Calu3 (cell line): ENCODE data around the gene PLEKHM3. TPM values are rescaled to one million over a fixed set of nuclear protein-coding genes. Genes with fewer than 3 reads are reported as not detected.

Experiments used
- BruUV-seq: library from RNA; stranded (reverse); fragments of 400-500 nt; replicated peaks from 2 replicates; lab custom pipeline; 2021; lab: Mats Ljungman, UMichigan
- CTCF ChIA-PET: fragments of 300-600 bp; sonication (Branson Sonifier 250); formaldehyde crosslinking; loops from one replicate; lab custom pipeline; 2022; ENCODE audit warnings: antibody characterized with exemption; lab: Charles Lee
- DNase-seq: peaks from one replicate; pipeline ENCODE4 v3.0.0; 2022
- H3K27ac Mint-ChIP-seq: one replicate; pipeline ENCODE4 v1.8.0; 2022; ENCODE audit warnings: mixed read lengths; ENCODE audit not compliant: unreplicated experiment
- H3K27me3 Mint-ChIP-seq: one replicate; pipeline ENCODE4 v1.8.0; 2022; ENCODE audit warnings: mixed read lengths; ENCODE audit not compliant: unreplicated experiment
- H3K36me3 Mint-ChIP-seq: one replicate; pipeline ENCODE4 v1.8.0; 2022; ENCODE audit warnings: mild to moderate bottlenecking, moderate library complexity, mixed read lengths; ENCODE audit not compliant: insufficient read depth, unreplicated experiment
- H3K4me1 Mint-ChIP-seq: one replicate; pipeline ENCODE4 v1.8.0; 2022; ENCODE audit warnings: mild to moderate bottlenecking, low read depth, mixed read lengths; ENCODE audit not compliant: unreplicated experiment
- H3K4me3 Mint-ChIP-seq: one replicate; pipeline ENCODE4 v1.8.0; 2022; ENCODE audit warnings: mild to moderate bottlenecking, low read depth, moderate library complexity, mixed read lengths; ENCODE audit not compliant: unreplicated experiment
- H3K9me3 Mint-ChIP-seq: one replicate; pipeline ENCODE4 v1.8.0; 2022; ENCODE audit warnings: low read depth, mixed read lengths; ENCODE audit not compliant: unreplicated experiment
- CTCF ChIP-seq: fragments of 200-600 bp; IDR thresholded peaks from one replicate; pipeline ENCODE4 v1.8.0; 2022; ENCODE audit warnings: antibody characterized with exemption; ENCODE audit not compliant: unreplicated experiment
- intact Hi-C: fragments of 100-400 bp; cut with micrococcal nuclease; formaldehyde crosslinking; loops from one replicate; pipeline ENCODE4 v1.10.0; 2022; ENCODE audit not compliant: unreplicated experiment
- total RNA-seq: library from RNA; stranded (reverse); gene quantifications from 2 replicates; pipeline ENCODE4 v1.2.3, GENCODE V29; 2022

The PLEKHM3 gene
- total RNA-seq, 1 experiment from 2014 or later: 8.0 TPM

DNA sequence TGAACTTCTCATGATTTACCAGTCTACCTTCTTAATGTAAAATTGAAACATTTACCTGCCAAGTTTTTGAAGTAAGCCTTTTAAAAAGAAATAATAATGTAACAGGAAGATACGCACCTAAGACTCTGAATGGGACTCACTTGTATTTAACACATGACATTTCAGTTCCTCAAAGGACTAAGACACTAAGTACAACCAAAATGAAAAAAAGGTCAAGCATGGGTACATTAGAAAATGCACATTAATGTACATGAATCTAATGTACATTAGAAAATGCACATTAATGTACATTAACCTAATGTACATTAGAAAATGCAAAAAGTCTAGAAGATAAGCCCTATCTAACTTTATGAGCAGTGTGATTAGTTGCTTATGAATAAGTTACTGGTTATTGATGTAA is 186.3 kb downstream of the PLEKHM3 start:
- Mint-ChIP-seq H3K4me1 (no peaks in the 10 kb centered on the region), H3K27ac (no peak overlapping the region), H3K27me3 (no peaks in the 10 kb centered on the region), H3K36me3 (no peaks in the 10 kb centered on the region), H3K4me3 (no peak overlapping the region), H3K9me3 (no peaks in the 10 kb centered on the region)
- intact Hi-C loops: no loop called here
- TF ChIP-seq CTCF: no peak
- no peak for DNase-seq
- no TSS peak for BruUV-seq
- CTCF ChIA-PET: no interaction called here

- intact Hi-C loops: no loop called here
- H3K27ac Mint-ChIP-seq: no peak overlapping the region
- CTCF ChIA-PET: interaction anchor here (0.6 kb wide), 1 partner anchor 34 kb away, joined by 3 read pairs; no protein-coding TSS in a partner anchor
- TF ChIP-seq CTCF: no peak
- BruUV-seq: no TSS peak
- H3K4me1 Mint-ChIP-seq: peaks cover 6% of the 10 kb centered on the region
- H3K36me3 Mint-ChIP-seq: no peaks in the 10 kb centered on the region
- H3K4me3 Mint-ChIP-seq: no peak overlapping the region
- H3K9me3 Mint-ChIP-seq: no peaks in the 10 kb centered on the region
- DNase-seq: no peak
- H3K27me3 Mint-ChIP-seq: no peaks in the 10 kb centered on the region
Measured at GRCh38 chr2:207836521-207837133, 188.7 kb downstream of the PLEKHM3 start.

- BruUV-seq: no TSS peak
- H3K27me3 Mint-ChIP-seq: no peaks in the 10 kb centered on the region
- H3K9me3 Mint-ChIP-seq: no peaks in the 10 kb centered on the region
- peaks cover 13% of the 10 kb centered on the region for H3K4me1 Mint-ChIP-seq
- intact Hi-C loops: no loop called here
- H3K4me3 Mint-ChIP-seq: no peak overlapping the region
- no peak overlapping the region for H3K27ac Mint-ChIP-seq
- no peak for TF ChIP-seq CTCF
- CTCF ChIA-PET: interaction anchor here (1.1 kb wide), 1 partner anchor 11 kb away, joined by 3 read pairs; no protein-coding TSS in a partner anchor
- H3K36me3 Mint-ChIP-seq: no peaks in the 10 kb centered on the region
- no peak for DNase-seq
Measured at GRCh38 chr2:207835805-207836204, 189.5 kb downstream of the PLEKHM3 start.

DNA sequence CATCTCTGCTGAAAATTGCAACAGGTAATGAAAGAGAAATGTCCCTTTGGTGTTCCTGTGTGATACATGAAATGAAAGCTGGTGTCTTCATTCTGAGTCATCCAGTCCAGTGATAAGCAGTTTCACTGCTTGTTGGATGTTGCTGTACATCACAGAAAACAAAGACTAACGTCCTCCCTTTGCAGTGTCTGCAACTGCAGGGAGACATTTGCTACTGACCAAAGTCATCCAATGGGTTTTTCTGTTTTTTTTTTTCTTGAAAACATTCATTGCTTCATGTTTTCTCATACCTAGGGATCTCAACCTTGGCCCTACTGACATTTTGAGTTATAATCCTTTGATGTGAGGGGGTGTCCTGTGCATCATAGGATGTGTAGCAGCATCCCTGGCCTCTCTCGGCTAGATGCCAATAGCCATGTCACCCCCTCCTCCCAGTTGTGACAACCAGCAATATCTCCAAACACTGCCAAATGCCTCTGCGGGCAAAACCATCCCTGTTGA is 192.0 kb downstream of the PLEKHM3 start:
- H3K4me3 Mint-ChIP-seq: no peak overlapping the region
- no peak for TF ChIP-seq CTCF
- CTCF ChIA-PET: interaction anchor here (0.6 to 0.7 kb wide), 2 partner anchors 74 to 929 kb away, joined by 3 read pairs; no protein-coding TSS in a partner anchor
- peaks cover 4% of the 10 kb centered on the region for H3K36me3 Mint-ChIP-seq
- intact Hi-C loops: no loop called here
- H3K9me3 Mint-ChIP-seq: no peaks in the 10 kb centered on the region
- BruUV-seq: no TSS peak
- H3K27ac Mint-ChIP-seq: no peak overlapping the region
- no peak for DNase-seq
- no peaks in the 10 kb centered on the region for H3K27me3 Mint-ChIP-seq
- peaks cover 34% of the 10 kb centered on the region for H3K4me1 Mint-ChIP-seq
